ENCODE data around the gene RPS21.

DNA sequence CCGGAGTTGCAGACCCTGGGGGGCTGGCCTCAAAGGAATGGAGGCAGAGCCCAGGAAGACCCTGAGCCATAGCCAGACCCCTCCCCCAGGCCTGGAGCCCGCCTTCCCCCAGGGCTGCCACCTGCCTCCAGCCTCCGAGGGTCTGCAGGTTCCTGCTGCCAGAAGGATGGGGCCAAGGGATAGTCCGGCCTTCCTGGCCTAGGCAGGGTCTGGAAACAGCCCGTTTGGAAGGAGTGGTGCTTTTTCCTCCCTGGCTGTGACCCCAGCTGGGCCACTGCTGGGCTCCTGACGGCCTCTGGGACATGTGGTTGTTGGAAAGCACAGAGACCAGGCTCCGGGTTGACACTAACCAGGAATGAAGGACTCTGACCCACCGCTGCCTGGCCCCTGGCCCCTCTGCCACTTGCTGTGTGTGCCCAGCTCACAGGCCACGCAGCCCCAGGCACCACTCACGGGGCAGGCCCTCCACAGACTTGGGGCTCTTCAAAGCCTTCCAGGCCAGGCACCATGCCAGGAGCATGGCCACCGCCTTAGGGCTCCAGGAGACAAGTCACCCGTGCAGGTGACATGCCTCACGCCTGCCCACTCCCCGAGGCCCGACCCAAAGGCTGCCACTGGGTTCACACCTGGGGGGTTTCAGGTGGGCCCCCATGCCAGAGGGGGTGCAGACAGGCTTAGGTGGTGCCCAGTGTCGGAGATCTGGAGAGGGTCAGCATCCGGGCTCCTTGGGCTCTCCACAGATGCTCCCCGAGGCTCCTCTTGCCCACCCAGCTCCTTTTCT lies 15.9 kb upstream of the RPS21 start:
- TF ChIP-seq, protein P1, sequence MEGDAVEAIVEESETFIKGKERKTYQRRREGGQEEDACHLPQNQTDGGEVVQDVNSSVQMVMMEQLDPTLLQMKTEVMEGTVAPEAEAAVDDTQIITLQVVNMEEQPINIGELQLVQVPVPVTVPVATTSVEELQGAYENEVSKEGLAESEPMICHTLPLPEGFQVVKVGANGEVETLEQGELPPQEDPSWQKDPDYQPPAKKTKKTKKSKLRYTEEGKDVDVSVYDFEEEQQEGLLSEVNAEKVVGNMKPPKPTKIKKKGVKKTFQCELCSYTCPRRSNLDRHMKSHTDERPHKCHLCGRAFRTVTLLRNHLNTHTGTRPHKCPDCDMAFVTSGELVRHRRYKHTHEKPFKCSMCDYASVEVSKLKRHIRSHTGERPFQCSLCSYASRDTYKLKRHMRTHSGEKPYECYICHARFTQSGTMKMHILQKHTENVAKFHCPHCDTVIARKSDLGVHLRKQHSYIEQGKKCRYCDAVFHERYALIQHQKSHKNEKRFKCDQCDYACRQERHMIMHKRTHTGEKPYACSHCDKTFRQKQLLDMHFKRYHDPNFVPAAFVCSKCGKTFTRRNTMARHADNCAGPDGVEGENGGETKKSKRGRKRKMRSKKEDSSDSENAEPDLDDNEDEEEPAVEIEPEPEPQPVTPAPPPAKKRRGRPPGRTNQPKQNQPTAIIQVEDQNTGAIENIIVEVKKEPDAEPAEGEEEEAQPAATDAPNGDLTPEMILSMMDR (IDR thresholded peaks at IDR 0.05; ENCODE audit: insufficient read depth, low read length, poor library complexity, severe bottlenecking): no peak
- no peak for TF ChIP-seq EZH2phosphoT487 (conservative IDR thresholded peaks at IDR 0.05; ENCODE audit: low read length)
